Right atrium auricular region (tissue), 2 donors: ENCODE data around the gene RNF222. TPM values are rescaled to one million over a fixed set of nuclear protein-coding genes. Genes with fewer than 3 reads are reported as not detected.

Experiments used
- DNase-seq: peaks from one replicate; pipeline ENCODE4 v3.0.0-alpha.2; 2019; ENCODE audit warnings: low spot score
- H3K27ac ChIP-seq, 2 donors: fragments of 200-600 bp; sonication (generic); 1 replicate in 1 of 2; 2 replicates in 1 of 2; pipeline ENCODE4 v1.5.1; 2016 to 2019
- H3K27me3 ChIP-seq, 2 donors: fragments of 200-600 bp; sonication (generic); one replicate each; pipeline versions ENCODE4 v1.5.1 to v1.6.0; 2017 to 2019
- H3K36me3 ChIP-seq: fragments of 200-600 bp; sonication (generic); one replicate; pipeline ENCODE4 v1.5.1; 2016
- H3K4me1 ChIP-seq, 2 donors: fragments of 200-600 bp; sonication (generic); one replicate each; pipeline versions ENCODE4 v1.5.1 to v1.6.0; 2017 to 2019
- H3K4me3 ChIP-seq, 2 donors: fragments of 200-600 bp; sonication (generic); 1 replicate in 1 of 2; 2 replicates in 1 of 2; pipeline ENCODE4 v1.5.1; 2017 to 2019; ENCODE audit warnings: mild to moderate bottlenecking in 1 of 2, moderate library complexity in 1 of 2
- H3K9me3 ChIP-seq, 2 donors: fragments of 200-600 bp; sonication (generic); one replicate each; pipeline ENCODE4 v1.5.1; 2019
- total RNA-seq, 2 donors: library from RNA; depleted of rRNA; stranded (reverse); fragments of >200 nt; gene quantifications; one replicate each; pipeline ENCODE4 v1.1.0, GENCODE V29; 2016
- TF ChIP-seq, protein P1 (sequence below), 2 donors: fragments of 200-600 bp; sonication (generic); IDR thresholded peaks; one replicate each; pipeline ENCODE4 v1.5.1; 2019; ENCODE audit warnings: antibody characterized with exemption in 2 of 2

Gene RNF222, protein sequence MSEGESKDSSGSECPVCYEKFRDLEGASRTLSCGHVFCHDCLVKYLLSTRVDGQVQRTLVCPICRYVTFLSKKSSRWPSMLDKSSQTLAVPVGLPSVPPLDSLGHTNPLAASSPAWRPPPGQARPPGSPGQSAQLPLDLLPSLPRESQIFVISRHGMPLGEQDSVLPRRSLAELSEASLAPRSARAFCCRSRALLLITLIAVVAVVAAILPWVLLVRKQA
- not detected for total RNA-seq

DNA sequence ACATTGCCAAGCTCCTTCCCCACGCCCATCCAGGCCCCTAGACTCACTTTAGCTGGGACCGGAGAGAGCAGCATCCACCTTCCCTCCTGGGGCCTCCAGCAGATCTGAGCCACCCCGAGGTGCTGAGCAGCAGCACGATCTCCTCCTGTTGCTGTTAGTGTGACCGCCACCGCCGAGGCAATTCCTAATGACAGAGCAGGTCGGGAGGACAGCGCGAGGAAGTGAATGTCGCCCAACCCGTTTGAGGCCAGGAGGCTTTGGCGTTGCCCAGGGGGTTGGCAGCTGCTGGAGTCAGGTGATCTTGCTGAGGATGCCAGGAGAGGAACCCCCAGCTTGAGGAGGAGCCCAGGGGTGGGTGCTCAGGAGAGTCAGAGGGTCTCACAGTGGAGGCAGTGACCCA is at the start of gene RNF222:
RNF222 (minus strand) TSS at position 192 of the 400 bp plus-strand sequence. CDS start 4,366 bp downstream, outside the sequence.
- Histone ChIP-seq H3K9me3 (no peaks in the 10 kb centered on the region), H3K4me1 (no peaks in the 10 kb centered on the region), H3K27ac (no peak within 1 kb of the TSS), H3K36me3 (no peaks in the 10 kb centered on the region), H3K4me3 (no peak within 1 kb of the TSS), H3K27me3 (no peaks in the 10 kb centered on the region)
- TF ChIP-seq, protein P1, sequence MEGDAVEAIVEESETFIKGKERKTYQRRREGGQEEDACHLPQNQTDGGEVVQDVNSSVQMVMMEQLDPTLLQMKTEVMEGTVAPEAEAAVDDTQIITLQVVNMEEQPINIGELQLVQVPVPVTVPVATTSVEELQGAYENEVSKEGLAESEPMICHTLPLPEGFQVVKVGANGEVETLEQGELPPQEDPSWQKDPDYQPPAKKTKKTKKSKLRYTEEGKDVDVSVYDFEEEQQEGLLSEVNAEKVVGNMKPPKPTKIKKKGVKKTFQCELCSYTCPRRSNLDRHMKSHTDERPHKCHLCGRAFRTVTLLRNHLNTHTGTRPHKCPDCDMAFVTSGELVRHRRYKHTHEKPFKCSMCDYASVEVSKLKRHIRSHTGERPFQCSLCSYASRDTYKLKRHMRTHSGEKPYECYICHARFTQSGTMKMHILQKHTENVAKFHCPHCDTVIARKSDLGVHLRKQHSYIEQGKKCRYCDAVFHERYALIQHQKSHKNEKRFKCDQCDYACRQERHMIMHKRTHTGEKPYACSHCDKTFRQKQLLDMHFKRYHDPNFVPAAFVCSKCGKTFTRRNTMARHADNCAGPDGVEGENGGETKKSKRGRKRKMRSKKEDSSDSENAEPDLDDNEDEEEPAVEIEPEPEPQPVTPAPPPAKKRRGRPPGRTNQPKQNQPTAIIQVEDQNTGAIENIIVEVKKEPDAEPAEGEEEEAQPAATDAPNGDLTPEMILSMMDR (IDR thresholded peaks at IDR 0.05): no peak
- peak; percentile 42 for DNase-seq

DNA sequence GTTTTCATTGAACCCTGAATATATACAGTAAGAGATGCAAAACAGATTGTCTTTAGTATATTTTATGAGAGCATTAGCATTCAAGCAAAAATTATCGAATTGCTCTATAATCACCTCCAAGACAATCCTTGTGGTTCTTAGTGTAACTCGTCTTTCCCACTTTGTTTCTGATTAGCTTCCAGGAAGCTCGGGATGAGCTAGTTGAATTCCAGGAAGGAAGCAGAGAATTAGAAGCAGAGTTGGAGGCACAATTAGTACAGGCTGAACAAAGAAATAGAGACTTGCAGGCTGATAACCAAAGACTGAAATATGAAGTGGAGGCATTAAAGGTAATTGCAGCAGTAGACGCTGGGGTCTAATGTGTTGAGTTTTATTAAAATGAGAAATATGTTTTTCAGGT is 47.9 kb upstream of the RNF222 start:
- Histone ChIP-seq H3K9me3 (no peaks in the 10 kb centered on the region), H3K27me3 (no peaks in the 10 kb centered on the region), H3K27ac (no peak overlapping the region), H3K4me1 (peaks cover 0 to 44% of the 10 kb centered on the region in 2 donors), H3K4me3 (no peak overlapping the region), H3K36me3 (peaks cover 54% of the 10 kb centered on the region)
- TF ChIP-seq, protein P1 (IDR thresholded peaks at IDR 0.05): no peak
- DNase-seq: no peak

GRCh38 chr17:8444494-8444893 is 46.9 kb upstream of the RNF222 start:
- Histone ChIP-seq H3K36me3 (peaks cover 48% of the 10 kb centered on the region), H3K27me3 (no peaks in the 10 kb centered on the region), H3K9me3 (no peaks in the 10 kb centered on the region), H3K4me1 (peaks cover 0 to 50% of the 10 kb centered on the region in 2 donors), H3K27ac (no peak overlapping the region), H3K4me3 (no peak overlapping the region)
- TF ChIP-seq, protein P1 (IDR thresholded peaks at IDR 0.05): no peak
- DNase-seq: no peak

DNA sequence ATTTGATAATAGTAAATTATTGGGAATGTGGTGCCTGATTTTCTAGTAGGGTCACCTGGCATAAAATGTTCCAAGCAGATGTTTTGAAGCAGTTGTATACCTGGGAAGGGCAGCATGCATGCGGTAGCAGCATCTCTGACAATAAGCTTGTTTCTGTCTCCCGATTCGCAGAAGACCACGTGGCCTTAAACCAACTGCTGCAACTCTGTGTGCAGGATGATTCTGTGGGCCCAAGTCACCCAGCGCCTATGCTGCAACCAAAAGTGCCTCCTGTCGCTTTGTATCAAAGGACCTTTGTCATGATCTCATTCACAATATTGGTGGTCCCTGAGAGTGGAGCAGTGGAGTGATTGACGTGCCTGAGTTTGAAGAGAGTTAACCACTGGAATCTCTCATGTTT is 46.1 kb upstream of the RNF222 start:
- peaks cover 41% of the 10 kb centered on the region for H3K36me3 ChIP-seq
- H3K27me3 ChIP-seq: no peaks in the 10 kb centered on the region
- TF ChIP-seq, protein P1 (IDR thresholded peaks at IDR 0.05): no peak
- H3K4me3 ChIP-seq: no peak overlapping the region
- no peak for DNase-seq
- no peaks in the 10 kb centered on the region for H3K9me3 ChIP-seq
- peaks cover 0 to 51% of the 10 kb centered on the region in 2 donors for H3K4me1 ChIP-seq
- H3K27ac ChIP-seq: no peak overlapping the region

- DNase-seq: no peak
- Histone ChIP-seq H3K27ac (no peak overlapping the region), H3K36me3 (peaks cover 29% of the 10 kb centered on the region), H3K4me1 (peaks cover 0 to 54% of the 10 kb centered on the region in 2 donors), H3K9me3 (no peaks in the 10 kb centered on the region), H3K27me3 (no peaks in the 10 kb centered on the region), H3K4me3 (no peak overlapping the region)
- TF ChIP-seq, protein P1 (IDR thresholded peaks at IDR 0.05): no peak
Observed at GRCh38 chr17:8442310-8442709, 44.7 kb upstream of the RNF222 start.

- Histone ChIP-seq H3K4me3 (no peak overlapping the region), H3K4me1 (peaks cover 0 to 58% of the 10 kb centered on the region in 2 donors), H3K27me3 (no peaks in the 10 kb centered on the region), H3K9me3 (no peaks in the 10 kb centered on the region), H3K36me3 (peaks cover 22% of the 10 kb centered on the region), H3K27ac (no peak overlapping the region)
- TF ChIP-seq, protein P1 (IDR thresholded peaks at IDR 0.05): no peak
- DNase-seq: no peak
Observed at GRCh38 chr17:8441690-8442089, 44.1 kb upstream of the RNF222 start.
